ENCODE data around the gene HCFC2.
"Not testable (repeated sequence)": the region's sequence is repeated elsewhere in the genome, so short reads cannot be mapped to it uniquely, and the experiment has no call there.

Gene HCFC2

DNA sequence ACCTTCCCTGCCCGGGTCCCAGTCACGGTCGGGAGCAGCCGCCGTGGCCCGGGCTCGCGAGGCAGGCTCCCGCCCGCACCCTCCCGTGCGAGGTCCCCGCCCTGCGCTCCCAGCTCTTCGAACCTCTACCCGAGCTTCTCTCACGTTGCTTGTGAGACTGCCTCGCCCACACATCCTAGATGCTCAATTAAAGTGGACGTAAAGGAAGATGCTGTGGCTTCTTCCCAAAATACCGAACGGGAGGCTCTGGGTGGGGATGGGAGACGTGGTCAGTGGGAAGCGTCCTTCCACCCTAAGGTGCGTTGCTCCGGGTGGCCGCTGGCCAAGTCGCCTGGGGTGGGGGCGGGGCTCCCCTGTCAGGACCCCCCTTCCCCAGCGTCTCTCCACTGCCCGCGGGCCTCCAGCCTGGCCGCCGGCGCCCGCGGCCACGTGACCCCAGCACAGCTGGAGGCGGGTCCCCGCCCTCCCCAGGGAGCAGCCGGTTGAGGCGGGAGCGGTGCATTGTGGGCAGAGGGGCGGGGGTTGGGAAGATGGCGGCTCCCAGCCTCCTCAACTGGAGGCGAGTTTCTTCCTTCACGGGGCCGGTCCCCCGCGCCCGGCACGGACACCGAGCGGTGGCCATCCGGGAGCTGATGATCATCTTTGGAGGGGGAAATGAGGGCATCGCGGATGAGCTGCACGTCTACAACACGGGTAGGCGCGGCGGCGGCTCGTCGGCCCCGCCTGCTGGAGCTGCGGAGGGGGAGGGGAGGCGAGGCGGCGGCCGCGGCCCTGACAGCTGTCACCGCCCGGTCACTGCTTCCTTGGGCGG lies at the start of gene HCFC2:
HCFC2 (plus strand) TSS at position 501 of the 811 bp plus-strand sequence; CDS start at position 531, 30 bp downstream.
- DNase-seq (ENCODE audit: low read depth in 4 of 4, low spot score in 1 of 4): peak; percentile 75 to 88 (median 81)

DNA sequence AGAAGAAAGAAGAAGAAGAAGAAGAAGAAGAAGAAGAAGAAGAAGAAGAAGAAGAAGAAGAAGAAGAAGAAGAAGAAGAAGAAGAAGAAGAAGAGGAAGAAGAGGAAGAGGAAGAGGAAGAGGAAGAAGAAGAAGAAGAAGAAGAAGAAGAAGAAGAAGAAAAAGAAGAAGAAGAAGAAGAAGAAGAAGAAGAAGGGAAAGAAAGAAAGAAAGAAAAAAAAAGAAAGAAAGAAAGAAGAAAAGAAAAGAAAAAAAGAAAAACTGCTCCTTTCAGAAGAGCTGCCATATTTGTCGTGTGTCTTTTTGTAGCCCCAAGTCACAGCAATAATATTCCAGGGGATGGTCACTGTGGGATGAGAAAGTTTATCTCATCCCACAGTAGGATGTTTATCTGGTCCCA lies 42.5 kb upstream of the HCFC2 start:
- DNase-seq (ENCODE audit: low read depth in 4 of 4, low spot score in 1 of 4): not testable (repeated sequence)

DNA sequence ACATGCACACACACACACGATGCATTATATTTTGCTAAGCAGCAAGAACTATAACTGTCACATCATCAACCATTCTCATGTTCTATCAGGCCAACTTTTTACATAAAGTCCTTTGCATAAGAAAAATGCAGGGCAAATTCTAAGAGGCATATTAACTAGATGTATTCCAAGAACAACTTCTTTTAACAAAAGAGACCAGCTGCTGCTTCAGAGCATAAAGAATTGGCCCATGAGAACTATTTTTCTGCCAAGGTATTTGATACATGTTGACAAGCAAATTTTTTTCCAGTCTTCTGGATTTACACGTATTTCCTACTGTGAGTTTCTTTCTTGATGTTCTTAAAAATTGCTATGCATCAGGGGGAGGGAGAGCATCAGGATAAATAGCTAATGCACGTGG lies 41.5 kb upstream of the HCFC2 start:
- no peak for DNase-seq (ENCODE audit: low read depth in 4 of 4, low spot score in 1 of 4)

DNA sequence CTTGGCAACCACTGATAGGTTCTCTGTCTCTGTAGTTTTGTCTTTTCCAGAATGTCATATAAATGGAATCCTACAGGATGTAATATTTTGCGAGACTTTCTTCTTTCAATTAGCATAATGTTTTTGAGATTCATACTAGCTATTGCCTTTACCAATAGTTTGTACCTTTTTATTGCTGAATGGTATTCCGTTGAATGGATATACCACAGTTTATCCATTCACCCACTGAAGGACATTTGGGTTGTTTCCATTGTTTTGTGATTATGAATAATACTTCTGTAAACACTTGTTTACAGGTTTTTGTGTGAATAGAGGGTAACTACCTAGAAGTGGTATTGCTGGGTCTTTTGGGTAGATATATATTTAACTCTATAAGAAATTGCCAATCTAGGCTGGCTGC lies 40.6 kb upstream of the HCFC2 start:
- DNase-seq (ENCODE audit: low read depth in 4 of 4, low spot score in 1 of 4): no peak

DNA sequence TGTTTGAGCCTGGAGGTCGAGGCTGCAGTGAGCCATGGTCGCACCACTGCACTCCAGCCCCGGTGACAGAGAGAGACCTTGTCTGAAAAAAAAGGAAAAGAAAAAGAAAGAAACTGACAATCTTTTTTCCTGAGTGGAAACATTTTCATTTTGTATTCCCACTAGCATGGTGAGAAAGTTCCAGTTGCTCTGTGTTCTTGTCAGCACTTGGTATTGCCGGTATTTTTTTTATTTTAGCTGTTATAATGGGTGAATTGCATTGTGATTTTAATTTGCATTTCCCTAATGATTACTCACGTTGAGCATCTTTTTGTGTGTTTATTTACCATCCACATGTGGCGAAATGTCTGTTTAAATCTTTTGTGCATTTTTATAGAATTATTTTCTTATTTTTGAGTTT lies 40.0 kb upstream of the HCFC2 start:
- DNase-seq (ENCODE audit: low read depth in 4 of 4, low spot score in 1 of 4): no peak

DNA sequence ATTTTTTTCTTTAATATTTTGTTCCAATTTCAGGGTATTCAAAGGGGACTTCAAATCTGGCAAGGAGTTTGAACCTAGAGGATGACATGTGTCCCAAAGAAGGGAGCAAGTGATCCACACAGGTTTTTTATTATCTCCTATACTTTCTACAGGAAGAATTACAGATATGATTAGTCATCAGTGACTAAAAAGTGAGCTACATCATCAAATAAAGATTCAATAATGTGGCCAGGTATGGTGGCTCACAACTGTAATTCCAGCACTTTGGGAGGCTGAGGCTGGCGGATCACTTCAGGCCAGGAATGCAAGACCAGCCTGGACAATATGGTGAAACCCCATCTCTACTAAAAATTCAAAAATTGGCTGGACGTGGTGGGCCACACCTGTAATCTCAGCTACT lies 38.6 kb upstream of the HCFC2 start:
- no peak for DNase-seq (ENCODE audit: low read depth in 4 of 4, low spot score in 1 of 4)

DNA sequence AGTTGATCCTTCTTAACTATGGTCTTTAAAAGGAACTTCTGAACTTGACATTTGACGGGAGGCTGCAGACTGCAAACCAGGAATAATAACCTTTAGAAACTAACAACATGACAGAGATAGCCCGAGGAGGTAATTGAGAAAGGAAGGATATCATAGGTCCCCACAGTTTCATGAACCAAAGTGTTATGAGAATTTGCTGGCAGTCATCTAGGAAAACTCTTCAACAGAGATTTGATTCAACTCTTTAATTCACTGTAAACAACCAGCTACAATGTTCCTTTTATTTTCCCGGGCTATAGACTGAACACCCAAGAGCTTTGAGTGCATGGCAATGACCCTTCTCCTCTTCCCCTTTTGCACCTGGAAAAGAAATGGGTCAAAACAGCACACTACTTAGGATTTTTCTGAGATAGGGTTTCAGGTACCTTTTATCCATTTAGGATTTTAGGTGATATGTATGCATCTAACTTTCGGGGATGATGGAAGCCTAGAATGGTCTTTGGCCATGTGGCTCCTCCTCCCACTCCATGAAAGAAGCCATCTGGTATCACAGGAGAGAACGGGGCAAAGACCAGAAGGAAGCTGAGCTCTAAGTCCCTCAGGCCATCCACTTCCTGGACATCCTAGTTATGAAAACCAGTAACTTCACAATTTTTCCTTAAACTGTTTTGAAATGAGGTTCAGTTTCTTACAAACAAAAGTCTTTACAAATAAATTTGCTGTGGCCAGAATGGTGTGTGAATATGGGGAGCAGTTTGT lies 37.3 kb upstream of the HCFC2 start:
- no peak for DNase-seq (ENCODE audit: low read depth in 4 of 4, low spot score in 1 of 4)

DNA sequence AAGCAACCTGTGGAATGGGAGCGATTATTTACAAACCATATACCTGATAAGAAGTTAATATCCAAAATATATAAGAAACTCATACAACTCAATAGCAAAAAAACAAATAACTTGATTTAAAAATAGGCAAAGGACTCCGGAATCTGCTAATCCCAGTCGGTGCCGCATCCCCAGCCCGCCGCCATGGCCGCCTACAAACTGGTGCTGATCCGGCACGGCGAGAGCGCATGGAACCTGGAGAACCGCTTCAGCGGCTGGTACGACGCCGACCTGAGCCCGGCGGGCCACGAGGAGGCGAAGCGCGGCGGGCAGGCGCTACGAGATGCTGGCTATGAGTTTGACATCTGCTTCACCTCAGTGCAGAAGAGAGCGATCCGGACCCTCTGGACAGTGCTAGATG lies 33.7 kb upstream of the HCFC2 start:
- DNase-seq (ENCODE audit: low read depth in 4 of 4, low spot score in 1 of 4): not testable (repeated sequence)

DNA sequence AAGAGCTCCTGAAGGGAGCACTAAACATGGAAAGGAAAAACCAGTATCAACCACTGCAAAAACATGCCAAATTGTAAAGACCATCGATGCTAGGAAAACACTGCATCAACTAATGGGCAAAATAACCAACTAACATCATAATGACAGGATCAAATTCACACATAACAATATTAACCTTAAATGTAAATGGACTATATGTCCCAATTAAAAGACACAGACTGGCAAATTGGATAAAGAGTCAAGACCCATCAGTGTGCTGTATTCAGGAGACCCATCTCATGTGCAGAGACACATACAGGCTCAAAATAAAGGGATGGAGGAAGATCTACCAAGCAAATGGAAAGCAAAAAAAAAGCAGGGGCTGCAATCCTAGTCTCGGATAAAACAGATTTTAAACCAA lies 28.2 kb upstream of the HCFC2 start:
- not testable (repeated sequence) for DNase-seq (ENCODE audit: low read depth in 4 of 4, low spot score in 1 of 4)

DNA sequence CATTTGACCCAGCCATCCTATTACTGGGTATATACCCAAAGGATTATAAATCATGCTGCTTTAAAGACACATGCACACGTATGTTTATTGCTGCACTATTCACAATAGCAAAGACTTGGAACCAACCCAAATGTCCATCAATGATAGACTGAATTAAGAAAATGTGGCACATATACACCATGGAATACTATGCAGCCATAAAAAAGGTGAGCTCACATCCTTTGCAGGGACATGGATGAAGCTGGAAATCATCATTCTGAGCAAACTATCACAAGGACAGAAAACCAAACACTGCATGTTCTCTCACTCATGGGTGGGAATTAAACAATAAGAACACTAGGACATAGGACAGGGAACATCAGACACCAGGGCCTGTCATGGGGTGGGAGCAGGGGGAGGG lies 24.6 kb upstream of the HCFC2 start:
- not testable (repeated sequence) for DNase-seq (ENCODE audit: low read depth in 4 of 4, low spot score in 1 of 4)

DNA sequence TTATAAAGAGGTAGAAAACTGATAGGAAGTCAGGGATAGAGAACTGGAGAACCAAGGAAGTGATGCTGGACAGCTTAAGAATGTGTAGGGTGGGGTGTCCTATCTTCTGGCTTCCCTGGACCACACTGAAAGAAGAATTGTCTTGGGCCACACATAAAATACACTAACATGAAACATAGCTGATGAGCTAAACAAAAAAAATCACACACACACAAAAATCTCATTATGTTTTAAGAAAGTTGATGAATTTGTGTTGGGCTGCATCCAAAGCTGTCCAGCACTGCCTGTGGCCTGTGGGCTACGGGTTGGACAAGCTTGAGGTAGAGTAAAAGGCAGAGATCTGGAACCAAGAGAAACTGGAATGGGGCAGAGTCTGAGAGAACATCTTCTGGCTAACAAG lies 21.8 kb upstream of the HCFC2 start:
- DNase-seq (ENCODE audit: low read depth in 4 of 4, low spot score in 1 of 4): no peak

DNA sequence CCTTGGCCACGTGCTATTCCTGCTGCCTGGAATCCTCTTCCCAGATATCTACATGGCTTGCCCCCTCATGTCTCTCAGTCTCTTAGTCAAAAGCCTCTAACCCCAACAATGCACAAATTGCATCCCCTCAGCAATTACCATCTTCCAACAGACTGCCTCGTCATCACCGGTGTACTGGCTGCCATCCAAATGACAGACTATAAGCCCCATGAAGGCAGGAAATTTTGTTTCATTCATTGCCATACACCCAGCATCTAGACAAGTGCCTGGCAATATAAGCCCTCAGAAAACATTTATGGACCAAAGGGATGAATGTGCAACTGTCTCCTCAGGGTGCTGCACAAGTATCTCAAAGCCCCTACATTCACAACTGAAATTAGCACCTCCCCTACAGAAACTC lies 20.2 kb upstream of the HCFC2 start:
- DNase-seq (ENCODE audit: low read depth in 4 of 4, low spot score in 1 of 4): no peak

DNA sequence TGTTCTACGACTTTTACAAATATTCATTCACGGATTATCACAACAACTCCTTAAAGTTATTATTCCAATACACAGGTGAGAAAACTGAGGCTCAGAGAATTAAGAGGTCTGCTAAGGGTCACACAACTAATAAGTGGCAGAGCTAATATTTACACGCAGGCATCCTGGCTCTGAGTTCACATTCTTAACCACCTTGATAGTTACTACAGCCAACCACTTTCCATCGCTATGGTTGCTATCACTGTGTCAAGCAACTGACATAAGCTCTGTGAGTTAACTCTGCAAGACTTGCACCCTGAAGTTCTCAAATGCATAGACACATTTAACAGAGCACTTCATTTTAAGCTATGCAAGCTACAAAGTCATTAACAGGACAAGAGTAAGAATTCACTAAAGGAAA lies 18.0 kb upstream of the HCFC2 start:
- DNase-seq (ENCODE audit: low read depth in 4 of 4, low spot score in 1 of 4): no peak

DNA sequence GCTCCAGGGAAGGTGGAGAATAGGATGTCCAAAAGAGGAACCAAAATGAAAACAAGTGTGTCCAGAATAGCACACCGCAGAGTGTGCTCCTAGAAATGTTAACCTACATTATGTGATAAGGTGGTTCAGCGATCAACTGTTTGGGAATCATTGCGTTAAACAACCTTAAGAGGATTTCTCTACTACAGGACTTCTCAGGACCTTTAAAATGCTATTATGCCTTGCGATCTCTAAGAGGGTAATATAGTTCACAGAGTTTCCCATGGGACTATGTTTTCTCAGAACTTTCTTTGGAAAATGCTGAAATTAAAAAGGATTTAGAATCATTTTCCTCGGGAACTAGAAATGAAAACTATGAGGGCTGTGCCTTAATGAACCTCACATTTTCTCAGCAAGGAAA lies 16.2 kb upstream of the HCFC2 start:
- no peak for DNase-seq (ENCODE audit: low read depth in 4 of 4, low spot score in 1 of 4)

DNA sequence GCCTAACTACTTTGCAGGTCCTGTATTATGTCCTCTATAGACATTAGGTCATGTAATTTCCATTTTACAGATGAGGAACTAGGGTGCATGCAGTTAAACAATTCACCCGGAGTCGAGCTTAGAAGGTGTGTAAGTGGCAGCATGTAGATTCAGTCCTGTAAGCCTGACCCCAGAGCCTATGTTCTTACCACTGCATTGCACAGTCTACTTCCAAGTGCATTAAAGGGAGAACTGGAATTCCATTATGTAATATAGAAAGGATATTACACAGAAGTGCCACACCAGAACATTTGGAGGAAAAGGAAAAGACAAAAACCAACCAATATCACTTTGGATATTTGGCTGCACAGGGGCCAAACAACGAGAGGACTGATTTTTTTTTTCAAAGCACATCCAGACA lies 15.5 kb upstream of the HCFC2 start:
- no peak for DNase-seq (ENCODE audit: low read depth in 4 of 4, low spot score in 1 of 4)

DNA sequence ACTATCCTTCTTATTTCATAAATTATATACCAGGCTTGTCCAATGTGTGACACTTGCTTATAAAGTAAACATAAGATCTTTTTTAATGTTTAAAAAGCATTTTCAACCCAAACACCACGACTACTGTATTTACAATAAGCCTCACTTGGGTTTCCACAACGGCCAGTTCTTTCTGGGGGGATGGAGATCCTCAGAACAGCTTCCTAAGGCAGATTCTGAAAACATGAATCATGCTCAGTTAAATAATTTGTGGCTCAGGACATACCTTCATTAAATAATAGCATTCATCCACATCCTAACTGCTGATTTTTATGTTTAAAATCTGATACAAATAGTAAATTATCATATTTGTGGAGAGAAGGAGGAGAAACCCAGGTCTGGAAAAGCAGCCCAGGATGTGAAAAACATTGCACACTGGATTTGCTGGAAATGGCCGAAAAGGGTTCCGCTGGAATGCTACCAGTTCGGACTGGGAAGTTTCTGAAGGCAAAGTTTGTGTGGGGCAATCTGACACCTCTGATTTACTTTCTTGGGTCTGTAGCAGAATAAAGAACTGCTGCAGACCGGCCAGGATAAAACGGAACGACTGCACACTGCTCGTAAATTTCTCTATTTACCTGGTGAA lies 14.9 kb upstream of the HCFC2 start:
- no peak for DNase-seq (ENCODE audit: low read depth in 4 of 4, low spot score in 1 of 4)

DNA sequence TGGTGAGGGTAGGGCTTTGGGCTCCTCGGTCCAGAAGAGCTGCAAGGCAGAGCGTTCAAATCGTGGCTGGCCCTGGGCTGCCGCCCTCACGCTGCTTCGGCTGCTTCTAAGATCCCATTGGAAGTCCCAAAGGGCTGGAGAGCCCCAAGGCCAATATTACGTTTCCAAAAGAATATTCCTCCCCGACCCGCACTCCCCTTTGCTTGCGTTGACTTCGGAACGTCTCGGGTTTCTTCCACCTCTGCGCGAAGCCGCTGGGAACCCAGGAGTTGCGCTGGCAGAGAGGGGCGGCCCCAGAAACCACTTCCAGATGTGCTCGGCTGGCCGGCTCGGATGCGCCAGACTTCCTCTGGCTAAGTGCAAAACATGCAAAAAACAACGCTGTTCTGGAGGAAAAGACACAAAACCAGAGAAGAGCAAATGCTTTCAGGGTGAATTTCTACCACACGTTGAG lies 14.4 kb upstream of the HCFC2 start, which contains the start of gene GLT8D2:
GLT8D2 (minus strand) TSS at position 285 of the 454 bp plus-strand sequence. CDS start 30,539 bp downstream, outside the sequence.
- no peak for DNase-seq (ENCODE audit: low read depth in 4 of 4, low spot score in 1 of 4)

DNA sequence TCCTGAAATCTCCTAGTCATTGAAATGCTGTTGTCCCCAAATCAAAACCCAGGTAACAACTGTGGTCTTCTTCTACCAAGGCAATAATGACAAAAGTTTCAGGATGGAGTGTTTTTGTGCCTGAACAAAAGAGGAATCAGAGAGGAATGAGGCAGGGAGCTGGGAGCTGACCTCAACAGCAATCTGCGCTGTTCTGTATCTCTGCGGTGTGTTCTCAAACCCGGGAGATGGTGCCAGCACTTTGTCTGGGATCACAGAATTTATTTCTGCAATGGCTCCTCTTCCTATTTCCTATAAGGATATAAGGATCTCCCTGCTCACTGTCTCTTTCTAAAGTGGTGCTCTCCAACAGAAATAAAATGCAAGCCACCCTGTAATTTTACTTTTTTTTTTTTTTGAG lies 13.9 kb upstream of the HCFC2 start:
- DNase-seq (ENCODE audit: low read depth in 4 of 4, low spot score in 1 of 4): no peak

DNA sequence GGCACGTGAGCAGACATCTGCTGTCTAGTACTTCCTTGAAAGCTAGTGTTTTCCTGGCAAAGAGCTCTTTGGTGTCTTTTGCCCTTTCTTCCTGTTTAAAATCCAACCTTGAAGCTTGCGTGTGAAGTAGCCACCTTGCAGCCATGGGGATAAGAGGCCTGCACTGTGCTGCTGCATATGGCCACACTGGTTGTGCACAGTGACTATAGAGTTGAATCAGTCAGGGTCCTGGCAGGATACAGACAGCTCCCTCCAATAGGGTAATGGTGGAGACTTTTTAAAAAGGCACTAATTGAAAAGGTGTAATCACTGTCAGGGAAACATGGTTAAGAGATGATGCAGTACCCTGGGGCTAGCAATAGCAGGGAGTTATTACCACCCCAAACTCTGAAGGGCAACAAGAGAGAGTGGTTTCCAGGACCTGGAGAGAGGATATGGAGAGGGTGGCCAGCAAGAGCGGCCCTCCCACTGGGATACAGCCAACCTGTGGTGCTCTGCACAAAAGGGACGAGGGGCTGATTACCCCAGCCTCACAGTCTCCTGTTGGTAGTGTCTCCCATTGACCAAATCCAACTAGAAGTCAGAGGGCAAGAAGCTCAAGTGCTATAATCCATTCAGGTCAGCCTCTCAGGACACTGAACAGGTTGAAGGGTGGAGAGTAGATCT lies 9.5 kb upstream of the HCFC2 start:
- DNase-seq (ENCODE audit: low read depth in 4 of 4, low spot score in 1 of 4): no peak

DNA sequence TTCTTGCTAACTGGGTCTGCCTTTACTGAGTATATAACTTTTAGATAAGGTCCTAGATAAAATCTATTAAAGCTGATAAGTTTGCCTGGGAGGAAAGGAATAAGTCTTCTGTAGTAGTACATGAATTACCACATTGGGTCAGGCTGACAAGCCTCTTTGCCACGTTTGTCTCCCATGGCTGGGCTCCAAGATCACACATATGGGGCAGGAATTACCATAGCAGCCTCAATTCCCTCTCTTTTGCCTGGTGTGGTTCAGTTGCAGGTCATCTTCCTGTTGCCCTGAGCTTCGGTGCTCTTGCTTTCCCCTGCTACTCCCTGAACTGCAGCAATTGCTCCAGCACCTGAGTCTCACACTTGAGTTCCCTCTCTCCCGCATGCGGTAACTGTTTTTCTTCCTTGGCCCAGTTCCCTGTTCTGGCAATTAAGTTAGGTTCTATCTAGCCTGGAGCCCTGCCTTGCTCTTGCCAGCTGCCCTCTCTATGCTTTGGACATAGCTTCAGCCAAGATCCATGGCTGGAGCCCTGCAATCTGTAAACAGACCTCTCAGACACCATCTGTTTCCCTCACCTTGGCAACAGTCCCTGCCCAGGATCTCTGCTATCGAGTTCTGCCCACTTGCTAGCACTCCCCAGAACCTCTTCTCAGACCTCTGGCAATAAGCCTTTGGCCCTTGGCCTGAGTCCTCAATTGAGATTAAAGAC lies 8.5 kb upstream of the HCFC2 start:
- DNase-seq (ENCODE audit: low read depth in 4 of 4, low spot score in 1 of 4): no peak

All from stimulated activated CD4-positive, alpha-beta T cell treated with anti-CD3 and anti-CD28 coated beads, Interleukin-1b, Interleukin-23, amount 100 ng/mL, for 24 hours (primary cell).